Sigmoid colon (tissue), 4 donors: Measurements from ENCODE around the gene ZCCHC24.

Experiments
- POLR2AphosphoS5 ChIP-seq, 4 donors: sonication (generic); formaldehyde crosslinking; IDR thresholded peaks; one replicate each; pipeline ENCODE4 v1.6.1; 2017; ENCODE audit warnings: antibody characterized with exemption in 4 of 4
- TF ChIP-seq, protein P1 (sequence below), 4 experiments: fragments of 450-650 bp in 3 of 4; fragments of 200-600 bp in 1 of 4; IDR thresholded peaks; one replicate each; pipeline ENCODE4 v1.5.1; 2016 to 2019; ENCODE audit warnings: antibody characterized with exemption in 4 of 4, mild to moderate bottlenecking in 3 of 4, moderate library complexity in 2 of 4

DNA sequence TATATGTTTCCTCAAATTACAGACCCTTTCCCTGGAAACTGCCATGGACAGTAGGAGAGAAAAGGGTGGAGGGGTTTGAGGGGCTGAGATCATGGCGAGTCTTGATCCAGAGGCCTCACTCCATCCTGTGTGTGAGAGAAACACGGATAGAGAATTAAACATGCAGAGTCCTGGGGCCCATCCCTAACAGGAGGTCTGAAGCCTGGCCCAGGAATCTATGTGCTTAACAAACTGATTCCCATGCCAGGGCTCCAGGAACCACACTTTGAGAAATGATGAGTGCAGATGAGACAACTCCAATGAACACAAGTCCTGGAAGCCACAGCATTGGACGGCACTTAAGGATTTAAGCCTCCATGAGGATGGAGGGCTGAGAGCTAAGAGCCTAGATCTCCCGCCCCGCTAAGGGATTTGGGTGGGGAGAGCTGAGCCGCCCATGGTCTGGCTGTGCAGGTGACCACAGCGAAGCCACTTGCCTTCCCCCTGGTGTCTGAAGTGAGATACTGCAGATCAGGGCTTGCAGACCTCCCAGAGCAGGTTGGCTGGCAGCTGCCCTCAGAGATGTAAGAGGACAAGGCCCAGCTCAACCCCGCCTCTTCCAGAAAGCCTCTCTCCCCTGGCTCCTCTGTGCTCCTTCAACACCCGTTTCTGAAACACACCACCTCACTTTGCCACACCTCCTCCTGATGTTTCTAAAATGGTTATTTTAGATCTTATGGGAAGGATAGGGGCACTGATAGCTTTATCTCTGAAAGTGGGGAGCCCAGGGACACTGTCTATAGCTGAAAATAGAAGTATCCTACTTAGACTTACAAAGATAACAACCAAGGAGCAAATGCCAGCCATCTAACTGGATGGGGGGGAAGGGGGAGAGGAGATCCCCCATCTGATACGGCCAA is 42.1 kb upstream of the ZCCHC24 start:
- TF ChIP-seq, protein P1, sequence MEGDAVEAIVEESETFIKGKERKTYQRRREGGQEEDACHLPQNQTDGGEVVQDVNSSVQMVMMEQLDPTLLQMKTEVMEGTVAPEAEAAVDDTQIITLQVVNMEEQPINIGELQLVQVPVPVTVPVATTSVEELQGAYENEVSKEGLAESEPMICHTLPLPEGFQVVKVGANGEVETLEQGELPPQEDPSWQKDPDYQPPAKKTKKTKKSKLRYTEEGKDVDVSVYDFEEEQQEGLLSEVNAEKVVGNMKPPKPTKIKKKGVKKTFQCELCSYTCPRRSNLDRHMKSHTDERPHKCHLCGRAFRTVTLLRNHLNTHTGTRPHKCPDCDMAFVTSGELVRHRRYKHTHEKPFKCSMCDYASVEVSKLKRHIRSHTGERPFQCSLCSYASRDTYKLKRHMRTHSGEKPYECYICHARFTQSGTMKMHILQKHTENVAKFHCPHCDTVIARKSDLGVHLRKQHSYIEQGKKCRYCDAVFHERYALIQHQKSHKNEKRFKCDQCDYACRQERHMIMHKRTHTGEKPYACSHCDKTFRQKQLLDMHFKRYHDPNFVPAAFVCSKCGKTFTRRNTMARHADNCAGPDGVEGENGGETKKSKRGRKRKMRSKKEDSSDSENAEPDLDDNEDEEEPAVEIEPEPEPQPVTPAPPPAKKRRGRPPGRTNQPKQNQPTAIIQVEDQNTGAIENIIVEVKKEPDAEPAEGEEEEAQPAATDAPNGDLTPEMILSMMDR (IDR thresholded peaks at IDR 0.05) = peak; percentile 42 to 64 (median 54)
- TF ChIP-seq POLR2AphosphoS5 (IDR thresholded peaks at IDR 0.05) = no peak
